OCI-LY3 (cell line): ENCODE measurements around the gene C11orf71.

ENCODE experiments used
- EZH2phosphoT487 ChIP-seq: fragments of 200-600 bp; shearing (Covaris generic); IDR thresholded peaks from 2 replicates; pipeline ENCODE4 v1.6.1; 2018; ENCODE audit warnings: antibody characterized with exemption, mixed run types, low read depth
- TF ChIP-seq, protein P1 (sequence below): fragments of 200-600, 300-600 bp; sonication (generic); IDR thresholded peaks from 2 replicates; pipeline ENCODE4 v1.5.1; 2014; ENCODE audit warnings: antibody characterized with exemption, low read length, low read depth

DNA sequence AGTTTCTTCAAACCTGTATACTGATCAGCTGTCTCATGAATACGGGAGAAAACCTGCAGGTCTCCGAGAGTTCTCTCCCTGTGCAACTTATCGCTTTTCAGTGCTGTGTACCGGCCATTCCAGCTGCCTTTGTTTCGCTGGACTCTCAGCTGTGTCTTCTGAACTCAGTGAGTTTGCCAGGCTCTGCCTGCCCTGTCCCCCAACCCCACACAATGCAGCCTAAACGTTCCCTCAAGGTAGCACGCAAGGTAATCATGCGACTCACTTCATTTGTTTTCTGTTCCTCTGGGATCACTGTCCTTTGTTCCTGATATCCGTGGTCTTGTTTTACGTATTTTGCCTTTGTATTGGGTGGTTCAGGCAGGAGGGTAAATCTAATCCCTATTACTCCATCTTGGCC is 13.6 kb upstream of the C11orf71 start:
- TF ChIP-seq, protein P1, sequence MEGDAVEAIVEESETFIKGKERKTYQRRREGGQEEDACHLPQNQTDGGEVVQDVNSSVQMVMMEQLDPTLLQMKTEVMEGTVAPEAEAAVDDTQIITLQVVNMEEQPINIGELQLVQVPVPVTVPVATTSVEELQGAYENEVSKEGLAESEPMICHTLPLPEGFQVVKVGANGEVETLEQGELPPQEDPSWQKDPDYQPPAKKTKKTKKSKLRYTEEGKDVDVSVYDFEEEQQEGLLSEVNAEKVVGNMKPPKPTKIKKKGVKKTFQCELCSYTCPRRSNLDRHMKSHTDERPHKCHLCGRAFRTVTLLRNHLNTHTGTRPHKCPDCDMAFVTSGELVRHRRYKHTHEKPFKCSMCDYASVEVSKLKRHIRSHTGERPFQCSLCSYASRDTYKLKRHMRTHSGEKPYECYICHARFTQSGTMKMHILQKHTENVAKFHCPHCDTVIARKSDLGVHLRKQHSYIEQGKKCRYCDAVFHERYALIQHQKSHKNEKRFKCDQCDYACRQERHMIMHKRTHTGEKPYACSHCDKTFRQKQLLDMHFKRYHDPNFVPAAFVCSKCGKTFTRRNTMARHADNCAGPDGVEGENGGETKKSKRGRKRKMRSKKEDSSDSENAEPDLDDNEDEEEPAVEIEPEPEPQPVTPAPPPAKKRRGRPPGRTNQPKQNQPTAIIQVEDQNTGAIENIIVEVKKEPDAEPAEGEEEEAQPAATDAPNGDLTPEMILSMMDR: no peak
- TF ChIP-seq EZH2phosphoT487: no peak
